ENCODE results near the gene ASB8. TPM values are rescaled to one million over a fixed set of nuclear protein-coding genes. Genes with fewer than 3 reads are reported as not detected.

The ASB8 gene
- polyA plus RNA-seq, 2 of the 4 experiments (the other 2 are of a cell fraction), result 16.2 to 25.6 TPM

DNA sequence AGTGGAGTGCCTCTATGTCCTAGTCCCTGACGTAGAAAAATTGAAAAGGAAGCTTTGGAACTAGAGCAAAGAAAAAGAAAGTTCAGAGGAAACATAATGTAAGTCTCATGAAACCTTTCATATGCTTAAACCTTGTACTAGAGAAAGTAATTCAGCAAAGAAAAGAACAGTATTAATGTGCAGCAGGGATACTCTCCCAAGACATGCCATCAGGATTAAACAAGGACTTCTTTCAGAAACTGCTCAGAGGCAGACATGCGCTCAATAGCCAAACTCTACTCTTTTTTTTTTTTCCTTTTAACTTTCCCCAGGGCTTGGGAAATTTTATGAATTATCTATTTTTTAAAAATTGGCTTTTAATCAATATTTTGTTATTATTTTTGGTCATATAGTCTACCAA lies 7.1 kb upstream of the ASB8 start:
- ChIA-PET POLR2A (no interaction called here), CTCF (interaction anchor here (0.7 to 5.6 kb wide), 25 partner anchors 8 to 422 kb away, joined by 3 to 41 read pairs (median 5); partner anchors contain the start of gene CCDC184)
- 65% methylated on average over 2 of the region's 2 CpGs for WGBS (ENCODE audit: missing lambda C conversion rate)
- H3K27ac ChIP-seq, result no peak overlapping the region
- DNase-seq (ENCODE audit: low read depth in 1 of 2, low spot score in 1 of 2), result no peak
- no peaks in the 10 kb centered on the region for H3K9me3 ChIP-seq
- no peak for FAIRE-seq
- TF ChIP-seq EHF (CRISPR knock-in tag; IDR thresholded peaks at IDR 0.05), result no peak
- TF ChIP-seq EP300 (IDR thresholded peaks at IDR 0.05), result no peak
- no peak for TF ChIP-seq SMC3 (IDR thresholded peaks at IDR 0.05)
- TF ChIP-seq POLR2AphosphoS2 (conservative IDR thresholded peaks at IDR 0.05; ENCODE audit: low read length), result no peak
- no peak for TF ChIP-seq CBX2 (IDR thresholded peaks at IDR 0.05; ENCODE audit: borderline replicate concordance, low read depth)
- TF ChIP-seq, protein P1, sequence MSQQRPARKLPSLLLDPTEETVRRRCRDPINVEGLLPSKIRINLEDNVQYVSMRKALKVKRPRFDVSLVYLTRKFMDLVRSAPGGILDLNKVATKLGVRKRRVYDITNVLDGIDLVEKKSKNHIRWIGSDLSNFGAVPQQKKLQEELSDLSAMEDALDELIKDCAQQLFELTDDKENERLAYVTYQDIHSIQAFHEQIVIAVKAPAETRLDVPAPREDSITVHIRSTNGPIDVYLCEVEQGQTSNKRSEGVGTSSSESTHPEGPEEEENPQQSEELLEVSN (IDR thresholded peaks at IDR 0.05; ENCODE audit: borderline replicate concordance, low read depth), result no peak
- no peak for TF ChIP-seq JUNB (IDR thresholded peaks at IDR 0.05)
- TF ChIP-seq, protein P2, sequence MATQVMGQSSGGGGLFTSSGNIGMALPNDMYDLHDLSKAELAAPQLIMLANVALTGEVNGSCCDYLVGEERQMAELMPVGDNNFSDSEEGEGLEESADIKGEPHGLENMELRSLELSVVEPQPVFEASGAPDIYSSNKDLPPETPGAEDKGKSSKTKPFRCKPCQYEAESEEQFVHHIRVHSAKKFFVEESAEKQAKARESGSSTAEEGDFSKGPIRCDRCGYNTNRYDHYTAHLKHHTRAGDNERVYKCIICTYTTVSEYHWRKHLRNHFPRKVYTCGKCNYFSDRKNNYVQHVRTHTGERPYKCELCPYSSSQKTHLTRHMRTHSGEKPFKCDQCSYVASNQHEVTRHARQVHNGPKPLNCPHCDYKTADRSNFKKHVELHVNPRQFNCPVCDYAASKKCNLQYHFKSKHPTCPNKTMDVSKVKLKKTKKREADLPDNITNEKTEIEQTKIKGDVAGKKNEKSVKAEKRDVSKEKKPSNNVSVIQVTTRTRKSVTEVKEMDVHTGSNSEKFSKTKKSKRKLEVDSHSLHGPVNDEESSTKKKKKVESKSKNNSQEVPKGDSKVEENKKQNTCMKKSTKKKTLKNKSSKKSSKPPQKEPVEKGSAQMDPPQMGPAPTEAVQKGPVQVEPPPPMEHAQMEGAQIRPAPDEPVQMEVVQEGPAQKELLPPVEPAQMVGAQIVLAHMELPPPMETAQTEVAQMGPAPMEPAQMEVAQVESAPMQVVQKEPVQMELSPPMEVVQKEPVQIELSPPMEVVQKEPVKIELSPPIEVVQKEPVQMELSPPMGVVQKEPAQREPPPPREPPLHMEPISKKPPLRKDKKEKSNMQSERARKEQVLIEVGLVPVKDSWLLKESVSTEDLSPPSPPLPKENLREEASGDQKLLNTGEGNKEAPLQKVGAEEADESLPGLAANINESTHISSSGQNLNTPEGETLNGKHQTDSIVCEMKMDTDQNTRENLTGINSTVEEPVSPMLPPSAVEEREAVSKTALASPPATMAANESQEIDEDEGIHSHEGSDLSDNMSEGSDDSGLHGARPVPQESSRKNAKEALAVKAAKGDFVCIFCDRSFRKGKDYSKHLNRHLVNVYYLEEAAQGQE (IDR thresholded peaks at IDR 0.05), result no peak
- TF ChIP-seq, protein P3, sequence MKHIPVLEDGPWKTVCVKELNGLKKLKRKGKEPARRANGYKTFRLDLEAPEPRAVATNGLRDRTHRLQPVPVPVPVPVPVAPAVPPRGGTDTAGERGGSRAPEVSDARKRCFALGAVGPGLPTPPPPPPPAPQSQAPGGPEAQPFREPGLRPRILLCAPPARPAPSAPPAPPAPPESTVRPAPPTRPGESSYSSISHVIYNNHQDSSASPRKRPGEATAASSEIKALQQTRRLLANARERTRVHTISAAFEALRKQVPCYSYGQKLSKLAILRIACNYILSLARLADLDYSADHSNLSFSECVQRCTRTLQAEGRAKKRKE (CRISPR knock-in tag; IDR thresholded peaks at IDR 0.05; ENCODE audit: low read depth), result no peak
- no peak for TF ChIP-seq POLR2A (IDR thresholded peaks at IDR 0.05; ENCODE audit: low read length)
- no peak for TF ChIP-seq RAD21 (conservative IDR thresholded peaks at IDR 0.05 in 1 of 2, IDR thresholded peaks at IDR 0.05 in 1 of 2)
- TF ChIP-seq NPAS2 (CRISPR knock-in tag; IDR thresholded peaks at IDR 0.05; ENCODE audit: borderline replicate concordance), result no peak
- no peak for ATAC-seq
- H3K4me2 ChIP-seq, result no peak overlapping the region
- H3K4me3 ChIP-seq, result no peak overlapping the region
- no peaks in the 10 kb centered on the region for H3K4me1 ChIP-seq

GRCh38 chr12:48163150-48163747 lies 5.9 kb upstream of the ASB8 start:
- ChIA-PET POLR2A (no interaction called here), CTCF (interaction anchor here (0.7 to 5.6 kb wide), 8 partner anchors 13 to 383 kb away, joined by 3 to 41 read pairs (median 10); no protein-coding TSS in a partner anchor)
- no peak overlapping the region for H3K4me3 ChIP-seq
- DNase-seq (ENCODE audit: low read depth in 1 of 2, low spot score in 1 of 2), result no peak
- FAIRE-seq, result no peak
- TF ChIP-seq HOXA7 (CRISPR knock-in tag; IDR thresholded peaks at IDR 0.05) (no peak), MYC (IDR thresholded peaks at IDR 0.05; ENCODE audit: borderline replicate concordance, low read length) (no peak), TP53 (CRISPR knock-in tag; IDR thresholded peaks at IDR 0.05) (no peak), RCOR1 (IDR thresholded peaks at IDR 0.05; ENCODE audit: low read depth, low read length) (no peak), SREBF2 (IDR thresholded peaks at IDR 0.05) (no peak), HOXB13 (CRISPR knock-in tag; IDR thresholded peaks at IDR 0.05; ENCODE audit: low read depth) (no peak), CHD2 (IDR thresholded peaks at IDR 0.05; ENCODE audit: low read length, partially characterized antibody) (no peak), MAFK (IDR thresholded peaks at IDR 0.05; ENCODE audit: partially characterized antibody) (no peak), MAZ (IDR thresholded peaks at IDR 0.05; ENCODE audit: borderline replicate concordance, low read depth, low read length) (no peak), NR3C1 (IDR thresholded peaks at IDR 0.05) (no peak), CBX2 (IDR thresholded peaks at IDR 0.05; ENCODE audit: borderline replicate concordance, low read depth) (no peak), MAX (IDR thresholded peaks at IDR 0.05) (no peak), JUNB (IDR thresholded peaks at IDR 0.05) (no peak), BHLHE40 (IDR thresholded peaks at IDR 0.05; ENCODE audit: low read depth, low read length) (no peak), CBX8 (IDR thresholded peaks at IDR 0.05) (no peak), NFE2L2 (conservative IDR thresholded peaks at IDR 0.05; ENCODE audit: low read length) (no peak), CHD4 (IDR thresholded peaks at IDR 0.05; ENCODE audit: borderline replicate concordance) (no peak)
- TF ChIP-seq, protein P1 (IDR thresholded peaks at IDR 0.05; ENCODE audit: borderline replicate concordance, low read depth), result no peak
- TF ChIP-seq, protein P4, sequence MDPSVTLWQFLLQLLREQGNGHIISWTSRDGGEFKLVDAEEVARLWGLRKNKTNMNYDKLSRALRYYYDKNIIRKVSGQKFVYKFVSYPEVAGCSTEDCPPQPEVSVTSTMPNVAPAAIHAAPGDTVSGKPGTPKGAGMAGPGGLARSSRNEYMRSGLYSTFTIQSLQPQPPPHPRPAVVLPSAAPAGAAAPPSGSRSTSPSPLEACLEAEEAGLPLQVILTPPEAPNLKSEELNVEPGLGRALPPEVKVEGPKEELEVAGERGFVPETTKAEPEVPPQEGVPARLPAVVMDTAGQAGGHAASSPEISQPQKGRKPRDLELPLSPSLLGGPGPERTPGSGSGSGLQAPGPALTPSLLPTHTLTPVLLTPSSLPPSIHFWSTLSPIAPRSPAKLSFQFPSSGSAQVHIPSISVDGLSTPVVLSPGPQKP (IDR thresholded peaks at IDR 0.05; ENCODE audit: low read depth, low read length), result no peak
- H3K4me1 ChIP-seq, result no peaks in the 10 kb centered on the region
- 25% methylated on average over 5 of the region's 5 CpGs for WGBS (ENCODE audit: missing lambda C conversion rate)
- H3K9me3 ChIP-seq, result no peaks in the 10 kb centered on the region
- H3K27ac ChIP-seq, result no peak overlapping the region
- ATAC-seq, result no peak
- no peak overlapping the region for H3K4me2 ChIP-seq

Data from A549 (cell line).